NT2/D1 (cell line): Measurements from ENCODE around the gene ASPDH.

Experiments used
- DNase-seq: peaks from one replicate; pipeline ENCODE4 v3.0.0-alpha.2; 2011; ENCODE audit warnings: low read depth, low spot score
- H3K27me3 ChIP-seq: 2 replicates; pipeline ENCODE4 v1.6.0; 2011; ENCODE audit warnings: mild to moderate bottlenecking; ENCODE audit not compliant: insufficient read length, insufficient read depth
- H3K36me3 ChIP-seq: 2 replicates; pipeline ENCODE4 v1.6.1; 2011; ENCODE audit warnings: mild to moderate bottlenecking, low read length, mixed read lengths; ENCODE audit not compliant: insufficient read depth, insufficient read length
- H3K4me1 ChIP-seq: 2 replicates; pipeline ENCODE4 v1.5.1; 2011; ENCODE audit not compliant: insufficient read depth, insufficient read length
- H3K4me3 ChIP-seq: 2 replicates; pipeline ENCODE4 v1.5.1; 2011; ENCODE audit warnings: low read depth; ENCODE audit not compliant: insufficient read length
- H3K9ac ChIP-seq: 2 replicates; pipeline ENCODE4 v1.6.0; 2011; ENCODE audit warnings: low read depth; ENCODE audit not compliant: insufficient read length
- H3K9me3 ChIP-seq: 2 replicates; pipeline ENCODE4 v1.5.1; 2011; ENCODE audit warnings: mild to moderate bottlenecking, low read length; ENCODE audit not compliant: insufficient read depth
- SUZ12 ChIP-seq: IDR thresholded peaks from 2 replicates; pipeline ENCODE4 v1.6.1; 2011; ENCODE audit not compliant: insufficient read length, insufficient read depth; ENCODE audit errors: extremely low read depth
- YY1 ChIP-seq: IDR thresholded peaks from 2 replicates; pipeline ENCODE4 v1.6.1; 2011; ENCODE audit not compliant: insufficient read length, insufficient read depth
- ZNF274 ChIP-seq: IDR thresholded peaks from 2 replicates; pipeline ENCODE4 v1.6.1; 2011; ENCODE audit warnings: mild to moderate bottlenecking, low read depth, low read length

The ASPDH gene

DNA sequence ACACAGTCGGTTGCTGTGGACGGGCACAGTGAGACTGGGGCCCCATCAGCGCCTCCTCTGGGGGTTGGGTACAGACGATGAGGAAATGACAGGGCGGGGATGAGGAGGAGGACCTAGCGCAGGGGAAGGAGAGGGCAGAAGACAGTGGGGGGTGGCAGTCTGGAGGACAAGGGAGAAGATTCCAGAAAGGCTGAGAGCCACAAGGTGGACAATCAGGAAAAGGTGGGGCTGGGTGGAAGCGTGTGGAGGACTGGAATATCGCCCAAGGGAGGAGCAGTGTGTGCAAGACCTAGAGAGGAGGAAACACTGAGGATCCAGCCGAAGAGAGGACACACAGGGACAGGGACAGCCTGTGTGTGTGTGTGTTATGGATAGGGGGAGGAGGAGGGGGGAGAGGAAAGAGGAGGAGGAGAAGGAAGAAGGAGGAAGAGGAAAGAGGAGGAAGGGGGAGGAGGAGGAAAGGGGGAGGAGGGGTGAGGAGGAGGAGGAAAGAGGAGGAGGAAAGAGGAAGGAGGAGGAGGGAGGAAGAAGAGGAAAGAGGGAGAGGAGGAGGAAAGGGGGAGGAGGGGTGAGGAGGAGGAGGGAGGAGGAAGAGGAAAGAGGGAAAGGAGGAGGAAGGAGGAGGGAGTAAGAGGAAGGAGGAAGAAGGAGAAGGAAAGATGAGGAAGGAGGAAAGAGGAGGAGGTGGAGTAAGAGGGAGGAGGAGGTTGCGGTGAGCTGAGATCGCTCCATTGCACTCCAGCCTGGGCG is 21.2 kb downstream of the ASPDH start:
- peaks cover 70% of the 10 kb centered on the region for H3K27me3 ChIP-seq
- no peaks in the 10 kb centered on the region for H3K36me3 ChIP-seq
- no peak for DNase-seq
- TF ChIP-seq SUZ12, result no peak
- no peak for TF ChIP-seq ZNF274
- TF ChIP-seq YY1, result no peak
- no peak overlapping the region for H3K4me3 ChIP-seq
- no peak overlapping the region for H3K9ac ChIP-seq
- H3K9me3 ChIP-seq, result peaks cover 8% of the 10 kb centered on the region; the same call in 1 of the 2 replicates
- H3K4me1 ChIP-seq, result peaks cover 4% of the 10 kb centered on the region

GRCh38 chr19:50490991-50491472 is 22.7 kb downstream of the ASPDH start:
- H3K36me3 ChIP-seq, result no peaks in the 10 kb centered on the region
- H3K9me3 ChIP-seq, result peaks cover 22% of the 10 kb centered on the region
- no peak overlapping the region for H3K4me3 ChIP-seq
- peaks cover 58% of the 10 kb centered on the region for H3K27me3 ChIP-seq
- H3K4me1 ChIP-seq, result peaks cover 4% of the 10 kb centered on the region
- no peak for DNase-seq
- TF ChIP-seq YY1, result no peak
- no peak for TF ChIP-seq ZNF274
- no peak for TF ChIP-seq SUZ12
- H3K9ac ChIP-seq, result no peak overlapping the region

DNA sequence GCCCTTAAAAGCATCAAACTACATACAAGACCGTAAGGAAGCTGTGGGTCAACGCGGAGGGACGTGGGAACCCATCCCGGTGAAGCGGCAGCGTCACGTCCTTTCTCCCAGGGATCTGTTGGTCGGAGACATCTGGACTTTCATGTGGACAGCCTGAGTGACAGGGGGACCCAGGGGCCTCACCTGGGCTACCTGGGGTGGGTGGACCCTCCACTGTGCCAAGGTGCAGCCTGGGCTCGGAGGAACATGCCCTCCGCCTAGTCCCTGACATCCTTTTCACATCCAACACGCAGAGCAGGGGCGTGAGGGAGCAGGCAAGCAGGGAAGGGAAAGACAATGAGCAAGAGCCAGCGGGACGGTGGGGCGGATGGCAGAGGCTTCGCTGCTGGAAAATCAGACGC is 23.3 kb downstream of the ASPDH start:
- peaks cover 4% of the 10 kb centered on the region for H3K4me1 ChIP-seq
- H3K9ac ChIP-seq, result no peak overlapping the region
- TF ChIP-seq YY1, result no peak
- no peak for TF ChIP-seq SUZ12
- TF ChIP-seq ZNF274, result no peak
- no peak for DNase-seq
- H3K36me3 ChIP-seq, result no peaks in the 10 kb centered on the region
- peaks cover 55% of the 10 kb centered on the region for H3K27me3 ChIP-seq
- H3K4me3 ChIP-seq, result no peak overlapping the region
- peaks cover 28% of the 10 kb centered on the region for H3K9me3 ChIP-seq

DNA sequence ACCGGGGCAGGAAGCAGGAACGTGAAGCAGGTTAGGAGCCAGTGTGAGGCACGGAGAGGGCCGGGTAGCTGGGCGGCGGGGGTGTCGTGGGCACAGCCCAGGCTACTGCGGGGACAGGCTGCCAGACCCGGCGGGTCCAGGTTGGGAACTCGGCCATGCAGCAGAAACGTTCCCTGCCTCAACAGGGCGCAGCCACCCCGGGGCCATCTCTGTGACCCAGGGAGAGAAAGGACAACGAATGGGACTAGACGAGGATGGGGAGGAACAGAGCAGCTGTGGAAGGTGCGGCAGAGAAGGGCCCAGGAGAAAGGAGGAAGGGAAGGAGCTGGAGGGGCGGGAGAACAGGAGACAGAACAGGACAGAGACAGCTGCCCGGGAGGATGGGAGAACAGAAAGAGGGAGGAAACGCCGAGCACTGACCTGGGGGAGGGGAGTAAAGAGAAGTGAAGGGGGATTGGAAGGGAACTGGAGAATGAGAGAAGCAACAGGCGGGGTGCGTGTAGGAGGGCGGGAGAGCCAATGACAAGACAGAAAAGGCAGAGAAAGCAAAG is 24.2 kb downstream of the ASPDH start:
- Histone ChIP-seq H3K27me3 (peaks cover 46% of the 10 kb centered on the region), H3K4me3 (no peak overlapping the region), H3K36me3 (no peaks in the 10 kb centered on the region), H3K9ac (no peak overlapping the region), H3K4me1 (peaks cover 4% of the 10 kb centered on the region), H3K9me3 (peaks cover 36% of the 10 kb centered on the region)
- DNase-seq, result no peak
- TF ChIP-seq ZNF274 (no peak), SUZ12 (no peak), YY1 (no peak)

- H3K9ac ChIP-seq, result no peak overlapping the region
- TF ChIP-seq SUZ12 (no peak), YY1 (no peak), ZNF274 (no peak)
- H3K27me3 ChIP-seq, result peaks cover 37% of the 10 kb centered on the region
Measured at GRCh38 chr19:50488389-50489194, 25.1 kb downstream of the ASPDH start.

DNA sequence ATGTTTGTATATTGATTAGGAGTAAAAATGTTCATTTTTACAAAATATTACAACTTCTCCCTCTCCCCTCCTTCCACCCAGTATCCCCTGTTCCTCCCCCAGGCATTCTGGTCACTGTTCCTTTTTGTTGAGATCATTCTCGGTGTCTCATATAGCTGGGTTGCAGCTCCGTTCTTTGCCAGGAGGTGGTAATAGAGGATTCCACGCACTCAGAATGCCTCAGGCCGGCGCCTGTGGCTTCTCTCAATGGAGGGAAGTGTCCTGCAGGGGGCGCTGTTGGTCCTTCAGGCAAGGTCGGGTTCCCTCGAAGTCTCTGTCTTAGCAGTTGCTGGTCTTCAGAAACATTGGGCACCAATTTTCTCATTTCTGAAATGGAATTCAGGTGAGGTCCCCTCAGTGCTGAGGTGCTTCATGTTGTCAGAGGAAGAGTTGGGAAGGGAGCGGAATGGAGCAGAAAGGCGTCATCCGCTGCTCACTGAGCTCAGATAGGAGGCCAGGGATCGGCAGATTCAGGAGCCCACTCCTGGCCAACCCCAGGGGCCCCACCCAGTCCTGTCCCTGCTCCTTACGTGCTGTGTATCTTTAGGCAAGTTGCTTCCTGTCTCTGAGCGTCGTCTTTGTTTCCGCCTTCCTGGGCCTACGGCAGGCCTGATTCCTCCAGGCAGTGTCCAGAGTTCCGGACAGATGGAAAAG is 26.7 kb downstream of the ASPDH start:
- TF ChIP-seq YY1, result no peak
- TF ChIP-seq SUZ12, result no peak
- no peak for TF ChIP-seq ZNF274
- peaks cover 21% of the 10 kb centered on the region for H3K27me3 ChIP-seq
- H3K9me3 ChIP-seq, result peaks cover 36% of the 10 kb centered on the region
- no peak overlapping the region for H3K4me3 ChIP-seq
- peak; percentile 70 for DNase-seq
- H3K36me3 ChIP-seq, result no peaks in the 10 kb centered on the region
- peaks cover 2% of the 10 kb centered on the region for H3K4me1 ChIP-seq
- H3K9ac ChIP-seq, result no peak overlapping the region

More at GRCh38 chr19:50488389-50489194, 25.1 kb downstream of the ASPDH start:
- H3K4me1 ChIP-seq, result peaks cover 4% of the 10 kb centered on the region
- H3K9me3 ChIP-seq, result peaks cover 36% of the 10 kb centered on the region
- no peak overlapping the region for H3K4me3 ChIP-seq
- no peak for DNase-seq
- no peaks in the 10 kb centered on the region for H3K36me3 ChIP-seq
